Parathyroid adenoma (tissue), 2 donors: ENCODE results near the gene NUDT14.

Source experiments
- H2AFZ ChIP-seq: fragments of 300-600 bp; sonication (generic); one replicate; pipeline ENCODE4 v1.7.0; 2017; ENCODE audit warnings: antibody characterized with exemption, mild to moderate bottlenecking
- H3K27ac ChIP-seq: fragments of 300-600 bp; sonication (generic); one replicate; pipeline ENCODE4 v1.7.0; 2017
- H3K27me3 ChIP-seq: fragments of 300-600 bp; sonication (generic); one replicate; pipeline ENCODE4 v1.7.0; 2017; ENCODE audit warnings: low read length; ENCODE audit not compliant: control insufficient read depth, insufficient read depth
- H3K36me3 ChIP-seq: fragments of 300-600 bp; sonication (generic); one replicate; pipeline ENCODE4 v1.7.0; 2017; ENCODE audit warnings: low read length; ENCODE audit not compliant: control insufficient read depth, insufficient read depth
- H3K4me1 ChIP-seq: fragments of 300-600 bp; sonication (generic); one replicate; pipeline ENCODE4 v1.7.0; 2017; ENCODE audit warnings: control low read depth
- H3K4me2 ChIP-seq: fragments of 300-600 bp; sonication (generic); one replicate; pipeline ENCODE4 v1.7.0; 2017; ENCODE audit warnings: low read length
- H3K4me3 ChIP-seq: fragments of 300-600 bp; sonication (generic); one replicate; pipeline ENCODE4 v1.7.0; 2017; ENCODE audit warnings: low read depth, low read length
- H3K79me2 ChIP-seq: fragments of 300-600 bp; sonication (generic); one replicate; pipeline ENCODE4 v1.7.0; 2017; ENCODE audit warnings: control low read depth
- H3K9ac ChIP-seq: fragments of 300-600 bp; sonication (generic); one replicate; pipeline ENCODE4 v1.7.0; 2017; ENCODE audit warnings: mild to moderate bottlenecking
- H3K9me3 ChIP-seq: fragments of 300-600 bp; sonication (generic); one replicate; pipeline ENCODE4 v1.7.0; 2017; ENCODE audit warnings: low read length; ENCODE audit not compliant: control insufficient read depth
- TF ChIP-seq, protein P1 (sequence below): fragments of 300-600 bp; sonication (generic); IDR thresholded peaks from one replicate; pipeline ENCODE4 v1.7.0; 2017; ENCODE audit warnings: antibody characterized with exemption, mild to moderate bottlenecking
- donor health status: primary hyperparathyroidism.

The NUDT14 gene

DNA sequence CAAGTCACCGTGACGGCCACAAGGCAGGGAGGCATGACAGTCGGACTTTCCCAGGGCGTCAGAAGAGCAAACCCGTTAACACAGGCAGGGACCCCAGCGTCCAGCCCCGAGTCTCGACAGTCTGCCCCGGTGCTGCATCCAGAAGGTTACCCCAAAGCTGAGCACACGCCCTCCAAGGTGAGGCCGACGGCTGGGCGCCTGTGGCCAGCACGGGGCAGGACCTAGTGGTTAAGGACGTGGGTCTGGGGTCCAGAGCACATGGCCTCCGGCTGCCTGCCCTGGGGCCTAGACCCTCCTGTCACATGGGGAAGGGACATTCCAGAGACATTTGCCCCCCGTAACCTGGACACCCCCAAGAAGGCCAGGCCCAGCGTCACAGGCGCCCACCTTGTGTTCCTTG lies 37.5 kb upstream of the NUDT14 start:
- Histone ChIP-seq H2AFZ (no peak overlapping the region), H3K36me3 (no peaks in the 10 kb centered on the region), H3K27me3 (no peaks in the 10 kb centered on the region), H3K4me3 (no peak overlapping the region), H3K4me2 (no peak overlapping the region), H3K79me2 (peaks cover 14% of the 10 kb centered on the region), H3K9ac (no peak overlapping the region), H3K27ac (no peak overlapping the region), H3K4me1 (peaks cover 6% of the 10 kb centered on the region), H3K9me3 (no peaks in the 10 kb centered on the region)
- TF ChIP-seq, protein P1, sequence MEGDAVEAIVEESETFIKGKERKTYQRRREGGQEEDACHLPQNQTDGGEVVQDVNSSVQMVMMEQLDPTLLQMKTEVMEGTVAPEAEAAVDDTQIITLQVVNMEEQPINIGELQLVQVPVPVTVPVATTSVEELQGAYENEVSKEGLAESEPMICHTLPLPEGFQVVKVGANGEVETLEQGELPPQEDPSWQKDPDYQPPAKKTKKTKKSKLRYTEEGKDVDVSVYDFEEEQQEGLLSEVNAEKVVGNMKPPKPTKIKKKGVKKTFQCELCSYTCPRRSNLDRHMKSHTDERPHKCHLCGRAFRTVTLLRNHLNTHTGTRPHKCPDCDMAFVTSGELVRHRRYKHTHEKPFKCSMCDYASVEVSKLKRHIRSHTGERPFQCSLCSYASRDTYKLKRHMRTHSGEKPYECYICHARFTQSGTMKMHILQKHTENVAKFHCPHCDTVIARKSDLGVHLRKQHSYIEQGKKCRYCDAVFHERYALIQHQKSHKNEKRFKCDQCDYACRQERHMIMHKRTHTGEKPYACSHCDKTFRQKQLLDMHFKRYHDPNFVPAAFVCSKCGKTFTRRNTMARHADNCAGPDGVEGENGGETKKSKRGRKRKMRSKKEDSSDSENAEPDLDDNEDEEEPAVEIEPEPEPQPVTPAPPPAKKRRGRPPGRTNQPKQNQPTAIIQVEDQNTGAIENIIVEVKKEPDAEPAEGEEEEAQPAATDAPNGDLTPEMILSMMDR, result no peak

DNA sequence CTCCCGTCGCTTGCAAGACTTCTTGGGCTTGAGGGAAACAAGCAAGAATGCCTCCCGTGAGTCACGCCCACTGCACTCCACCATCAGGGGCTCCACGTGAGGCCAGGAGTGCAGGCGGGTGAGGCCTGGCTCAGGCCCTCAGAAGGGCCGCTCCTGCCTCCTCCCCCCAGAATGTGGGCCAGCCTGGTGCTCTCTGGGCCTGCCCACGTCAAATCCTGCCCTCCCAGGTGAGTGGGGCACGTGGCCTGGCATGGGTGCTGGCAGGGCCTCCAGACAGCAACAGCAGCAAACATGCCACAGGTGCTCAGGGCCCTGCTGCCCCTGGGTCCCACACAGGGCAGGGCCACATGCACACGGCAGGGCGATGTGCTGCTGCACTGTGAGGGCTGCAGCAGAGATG lies 36.7 kb upstream of the NUDT14 start:
- no peaks in the 10 kb centered on the region for H3K9me3 ChIP-seq
- H2AFZ ChIP-seq, result no peak overlapping the region
- H3K4me1 ChIP-seq, result peaks cover 3% of the 10 kb centered on the region
- H3K27me3 ChIP-seq, result no peaks in the 10 kb centered on the region
- TF ChIP-seq, protein P1, result no peak
- H3K79me2 ChIP-seq, result peaks cover 12% of the 10 kb centered on the region
- no peak overlapping the region for H3K4me2 ChIP-seq
- no peak overlapping the region for H3K9ac ChIP-seq
- H3K27ac ChIP-seq, result no peak overlapping the region
- H3K4me3 ChIP-seq, result no peak overlapping the region
- no peaks in the 10 kb centered on the region for H3K36me3 ChIP-seq

DNA sequence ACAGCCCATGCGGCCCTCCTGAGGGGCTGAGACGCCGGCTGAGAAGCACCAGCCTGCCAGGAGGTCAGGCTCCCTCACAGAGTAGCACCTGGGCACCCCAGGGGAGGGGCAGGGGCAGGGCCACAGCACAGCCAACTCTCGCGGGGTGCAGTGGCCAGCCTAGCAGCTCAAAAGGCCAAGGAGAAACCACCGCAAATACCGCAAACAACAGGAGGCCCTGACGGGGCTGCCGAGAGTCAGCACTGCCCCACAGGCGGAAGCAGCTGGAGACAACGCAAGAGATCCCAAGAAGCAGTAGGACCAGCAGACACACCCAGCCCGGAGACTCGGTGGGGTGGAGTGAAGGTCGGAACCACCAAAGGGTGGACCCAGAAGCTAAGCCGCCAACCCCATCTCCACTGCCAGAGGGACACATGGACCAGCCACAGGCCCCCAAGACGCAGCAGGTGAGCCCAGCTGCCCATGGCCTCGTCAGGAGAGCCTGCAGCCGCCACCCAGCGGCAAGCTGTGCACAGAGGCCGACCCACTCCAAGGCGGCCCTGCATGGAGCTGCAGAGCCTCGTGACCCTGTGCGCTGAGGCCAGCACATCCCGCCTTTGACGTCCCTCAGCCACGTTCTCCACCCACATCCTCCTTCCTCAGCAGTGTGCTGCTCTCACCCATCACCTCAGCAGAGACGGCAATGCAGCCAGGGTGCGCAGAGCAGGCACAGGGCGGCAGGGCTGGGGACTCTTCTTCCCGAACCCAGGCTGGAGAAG lies 35.6 kb upstream of the NUDT14 start:
- Histone ChIP-seq H2AFZ (no peak overlapping the region), H3K9me3 (no peaks in the 10 kb centered on the region), H3K4me1 (peaks cover 3% of the 10 kb centered on the region), H3K9ac (no peak overlapping the region), H3K4me3 (no peak overlapping the region), H3K27me3 (no peaks in the 10 kb centered on the region), H3K27ac (no peak overlapping the region), H3K79me2 (peaks cover 11% of the 10 kb centered on the region), H3K4me2 (no peak overlapping the region), H3K36me3 (no peaks in the 10 kb centered on the region)
- TF ChIP-seq, protein P1, result no peak

DNA sequence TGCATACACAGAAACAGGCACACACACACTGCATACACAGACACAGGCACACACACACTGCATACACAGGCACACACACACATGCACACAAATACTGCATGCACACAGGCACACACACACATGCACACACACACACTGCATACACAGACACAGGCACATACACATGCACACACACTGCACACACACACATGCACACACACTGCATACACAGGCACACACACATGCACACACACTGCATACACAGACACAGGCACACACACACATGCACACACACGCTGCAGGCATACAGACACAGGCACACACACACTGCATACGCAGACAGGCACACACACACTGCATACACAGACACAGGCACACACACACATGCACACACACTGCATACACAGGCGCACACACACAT lies 34.5 kb upstream of the NUDT14 start:
- TF ChIP-seq, protein P1, result no peak
- H2AFZ ChIP-seq, result no peak overlapping the region
- no peak overlapping the region for H3K4me3 ChIP-seq
- no peak overlapping the region for H3K4me2 ChIP-seq
- peaks cover 5% of the 10 kb centered on the region for H3K79me2 ChIP-seq
- no peaks in the 10 kb centered on the region for H3K4me1 ChIP-seq
- H3K9ac ChIP-seq, result no peak overlapping the region
- H3K9me3 ChIP-seq, result no peaks in the 10 kb centered on the region
- H3K36me3 ChIP-seq, result no peaks in the 10 kb centered on the region
- H3K27me3 ChIP-seq, result no peaks in the 10 kb centered on the region
- H3K27ac ChIP-seq, result no peak overlapping the region
